Amniotic stem cell (primary cell): ENCODE measurements around the gene CDX1.
A peak's percentile ranks its signal among the peaks of the same experiment; 100 is the strongest.

Source experiments
- DNase-seq: peaks from one replicate; lab custom pipeline; 2025; lab: John Stamatoyannopoulos, UW

The CDX1 gene

GRCh38 chr5:150208187-150209098 lies 41.9 kb downstream of the CDX1 start:
- DNase-seq: peak; percentile 42

- no peak for DNase-seq
Measured at GRCh38 chr5:150209099-150209635, 42.6 kb downstream of the CDX1 start.

- DNase-seq: no peak
Measured at GRCh38 chr5:150210644-150211043, 44.1 kb downstream of the CDX1 start.

- no peak for DNase-seq
Measured at GRCh38 chr5:150211156-150212030, 44.8 kb downstream of the CDX1 start.

GRCh38 chr5:150213530-150213929 lies 47.0 kb downstream of the CDX1 start:
- no peak for DNase-seq

GRCh38 chr5:150214289-150214688 lies 47.7 kb downstream of the CDX1 start:
- no peak for DNase-seq

- no peak for DNase-seq
Measured at GRCh38 chr5:150215979-150216944, 49.7 kb downstream of the CDX1 start.

- no peak for DNase-seq
Measured at GRCh38 chr5:150217038-150217437, 50.5 kb downstream of the CDX1 start.

- no peak for DNase-seq
Measured at GRCh38 chr5:150217873-150218692, 51.5 kb downstream of the CDX1 start.

- DNase-seq: no peak
Measured at GRCh38 chr5:150218693-150219035, 52.1 kb downstream of the CDX1 start.

- DNase-seq: no peak
Measured at GRCh38 chr5:150219142-150219541, 52.6 kb downstream of the CDX1 start.

- no peak for DNase-seq
Measured at GRCh38 chr5:150219861-150220260, 53.3 kb downstream of the CDX1 start.

GRCh38 chr5:150221471-150221870 lies 54.9 kb downstream of the CDX1 start:
- DNase-seq: no peak

GRCh38 chr5:150222906-150223305 lies 56.3 kb downstream of the CDX1 start:
- DNase-seq: no peak

- DNase-seq: no peak
Measured at GRCh38 chr5:150223474-150223873, 56.9 kb downstream of the CDX1 start.

- DNase-seq: peak; percentile 14
Measured at GRCh38 chr5:150224483-150225027, 58.0 kb downstream of the CDX1 start.

GRCh38 chr5:150227036-150227435 lies 60.5 kb downstream of the CDX1 start:
- DNase-seq: no peak

- no peak for DNase-seq
Measured at GRCh38 chr5:150227606-150228273, 61.2 kb downstream of the CDX1 start.

- DNase-seq: no peak
Measured at GRCh38 chr5:150229571-150229970, 63.0 kb downstream of the CDX1 start.

- no peak for DNase-seq
Measured at GRCh38 chr5:150230842-150231241, 64.3 kb downstream of the CDX1 start.
